HG02642 (cell line): ENCODE results near the gene SPTBN4.
"Not testable (repeated sequence)": the region's sequence is repeated elsewhere in the genome, so short reads cannot be mapped to it uniquely, and the experiment has no call there.

Source experiments
- ATAC-seq: cut with Tn5 transposase; IDR thresholded peaks from one replicate; pipeline ENCODE4 v1.9.1; 2021; ENCODE audit warnings: mild to moderate bottlenecking; ENCODE audit not compliant: unreplicated experiment, poor library complexity

Gene SPTBN4

GRCh38 chr19:40555978-40556689 lies 89.3 kb downstream of the SPTBN4 start:
- no peak for ATAC-seq

- ATAC-seq, result no peak
Observed at GRCh38 chr19:40556953-40557530, 90.2 kb downstream of the SPTBN4 start.

GRCh38 chr19:40559394-40559793 lies 92.6 kb downstream of the SPTBN4 start:
- no peak for ATAC-seq

- no peak for ATAC-seq
Observed at GRCh38 chr19:40560092-40560507, 93.3 kb downstream of the SPTBN4 start.

GRCh38 chr19:40561947-40562346 lies 95.1 kb downstream of the SPTBN4 start:
- no peak for ATAC-seq

- ATAC-seq, result not testable (repeated sequence)
Observed at GRCh38 chr19:40564535-40564934, 97.7 kb downstream of the SPTBN4 start.

- no peak for ATAC-seq
Observed at GRCh38 chr19:40565355-40565754, 98.6 kb downstream of the SPTBN4 start.

- no peak for ATAC-seq
Observed at GRCh38 chr19:40565910-40566495, 99.2 kb downstream of the SPTBN4 start.

- no peak for ATAC-seq
Observed at GRCh38 chr19:40567040-40567749, 100.4 kb downstream of the SPTBN4 start.

- no peak for ATAC-seq
Observed at GRCh38 chr19:40567750-40568494, 101.1 kb downstream of the SPTBN4 start.

- ATAC-seq, result peak; percentile 86
Observed at GRCh38 chr19:40570313-40571004, 103.7 kb downstream of the SPTBN4 start.

- ATAC-seq, result no peak
Observed at GRCh38 chr19:40571005-40571318, 104.2 kb downstream of the SPTBN4 start.

- no peak for ATAC-seq
Observed at GRCh38 chr19:40571831-40572495, 105.2 kb downstream of the SPTBN4 start.

- no peak for ATAC-seq
Observed at GRCh38 chr19:40575326-40575725, 108.5 kb downstream of the SPTBN4 start.

GRCh38 chr19:40576151-40576584 lies 109.4 kb downstream of the SPTBN4 start:
- ATAC-seq, result peak; percentile 9

- peak; percentile 94 for ATAC-seq
Observed at GRCh38 chr19:40576585-40577451, 110.0 kb downstream of the SPTBN4 start, which contains the start of gene SHKBP1. Gene SHKBP1 (plus strand): TSS chr19:40576873. CDS start chr19:40576900, 27 bp downstream.

GRCh38 chr19:40578442-40578908 lies 111.7 kb downstream of the SPTBN4 start:
- ATAC-seq, result no peak

GRCh38 chr19:40580619-40581018 lies 113.8 kb downstream of the SPTBN4 start:
- no peak for ATAC-seq
